Astrocyte (in vitro differentiated cells and primary cell): ENCODE results near the gene BMP7. TPM values are rescaled to one million over a fixed set of nuclear protein-coding genes. Genes with fewer than 3 reads are reported as not detected.
A peak's percentile ranks its signal among the peaks of the same experiment; 100 is the strongest.

Experiments used
- DNase-seq: peaks from one replicate; pipeline ENCODE4 v3.0.0-alpha.2; 2010; ENCODE audit warnings: low read depth
- FAIRE-seq: peaks from 2 replicates; lab custom pipeline; 2011; peaks lifted over from hg19 to GRCh38; lab: Jason Lieb, UNC
- H2AFZ ChIP-seq: 2 replicates; pipeline ENCODE4 v1.6.0; 2012; ENCODE audit warnings: low read depth, low read length, inconsistent platforms
- H3K27ac ChIP-seq: 2 replicates; pipeline ENCODE4 v1.5.1; 2011; ENCODE audit warnings: low read depth, low read length, inconsistent platforms
- H3K27me3 ChIP-seq: 2 replicates; pipeline ENCODE4 v1.6.0; 2011; ENCODE audit warnings: low read length, inconsistent platforms; ENCODE audit not compliant: insufficient read depth
- H3K36me3 ChIP-seq: 2 replicates; pipeline ENCODE4 v1.5.1; 2011; ENCODE audit warnings: low read length, inconsistent platforms; ENCODE audit not compliant: insufficient read depth
- H3K4me1 ChIP-seq: 2 replicates; pipeline ENCODE4 v1.5.1; 2011; ENCODE audit warnings: low read length, inconsistent platforms; ENCODE audit not compliant: insufficient read depth
- H3K4me2 ChIP-seq: 2 replicates; pipeline ENCODE4 v1.6.0; 2012; ENCODE audit warnings: low read length, inconsistent platforms
- H3K4me3 ChIP-seq: 2 replicates; pipeline ENCODE4 v1.5.1; 2011; ENCODE audit warnings: low read depth, mild to moderate bottlenecking, low read length, inconsistent platforms; ENCODE audit not compliant: insufficient read depth
- H3K79me2 ChIP-seq: 2 replicates; pipeline ENCODE4 v1.6.0; 2012; ENCODE audit warnings: mild to moderate bottlenecking, low read length, inconsistent platforms; ENCODE audit not compliant: insufficient read depth
- H3K9ac ChIP-seq: 2 replicates; pipeline ENCODE4 v1.6.0; 2012; ENCODE audit warnings: mild to moderate bottlenecking, low read length, inconsistent platforms
- H3K9me3 ChIP-seq: 2 replicates; pipeline ENCODE4 v1.5.1; 2012; ENCODE audit warnings: low read depth, mild to moderate bottlenecking, low read length, inconsistent platforms; ENCODE audit not compliant: insufficient read depth
- H4K20me1 ChIP-seq: 2 replicates; pipeline ENCODE4 v1.6.0; 2012; ENCODE audit warnings: low read length, inconsistent platforms; ENCODE audit not compliant: insufficient read depth
- H3K27ac Mint-ChIP-seq: one replicate; pipeline ENCODE4 v1.8.0; 2021; ENCODE audit warnings: mild to moderate bottlenecking, mixed read lengths; ENCODE audit not compliant: unreplicated experiment
- H3K27me3 Mint-ChIP-seq: one replicate; pipeline ENCODE4 v1.8.0; 2021; ENCODE audit warnings: low read depth, mixed read lengths; ENCODE audit not compliant: unreplicated experiment
- H3K36me3 Mint-ChIP-seq: one replicate; pipeline ENCODE4 v1.8.0; 2021; ENCODE audit warnings: low read depth, mixed read lengths; ENCODE audit not compliant: unreplicated experiment
- H3K4me1 Mint-ChIP-seq: one replicate; pipeline ENCODE4 v1.8.0; 2021; ENCODE audit warnings: low read depth, mixed read lengths; ENCODE audit not compliant: unreplicated experiment
- H3K4me3 Mint-ChIP-seq: one replicate; pipeline ENCODE4 v1.8.0; 2021; ENCODE audit warnings: mild to moderate bottlenecking, moderate library complexity, mixed read lengths; ENCODE audit not compliant: unreplicated experiment
- H3K9me3 Mint-ChIP-seq: one replicate; pipeline ENCODE4 v1.8.0; 2021; ENCODE audit warnings: mild to moderate bottlenecking, mixed read lengths; ENCODE audit not compliant: unreplicated experiment
- EZH2 ChIP-seq: IDR thresholded peaks from 2 replicates; pipeline ENCODE4 v1.6.1; 2012; ENCODE audit warnings: mild to moderate bottlenecking, low read length, inconsistent platforms; ENCODE audit not compliant: insufficient read depth
- total RNA-seq: library from RNA; stranded (reverse); gene quantifications from 2 replicates; pipeline ENCODE4 v1.2.1, GENCODE V29; 2021
- TF ChIP-seq, protein P1 (sequence below): IDR thresholded peaks from 2 replicates; pipeline ENCODE4 v1.5.1; 2011; ENCODE audit warnings: low read depth, mild to moderate bottlenecking, inconsistent platforms, low read length, moderate library complexity; ENCODE audit not compliant: insufficient read depth

BMP7 gene
- total RNA-seq, 1 donor from 2014 or later, result 15.3 TPM

DNA sequence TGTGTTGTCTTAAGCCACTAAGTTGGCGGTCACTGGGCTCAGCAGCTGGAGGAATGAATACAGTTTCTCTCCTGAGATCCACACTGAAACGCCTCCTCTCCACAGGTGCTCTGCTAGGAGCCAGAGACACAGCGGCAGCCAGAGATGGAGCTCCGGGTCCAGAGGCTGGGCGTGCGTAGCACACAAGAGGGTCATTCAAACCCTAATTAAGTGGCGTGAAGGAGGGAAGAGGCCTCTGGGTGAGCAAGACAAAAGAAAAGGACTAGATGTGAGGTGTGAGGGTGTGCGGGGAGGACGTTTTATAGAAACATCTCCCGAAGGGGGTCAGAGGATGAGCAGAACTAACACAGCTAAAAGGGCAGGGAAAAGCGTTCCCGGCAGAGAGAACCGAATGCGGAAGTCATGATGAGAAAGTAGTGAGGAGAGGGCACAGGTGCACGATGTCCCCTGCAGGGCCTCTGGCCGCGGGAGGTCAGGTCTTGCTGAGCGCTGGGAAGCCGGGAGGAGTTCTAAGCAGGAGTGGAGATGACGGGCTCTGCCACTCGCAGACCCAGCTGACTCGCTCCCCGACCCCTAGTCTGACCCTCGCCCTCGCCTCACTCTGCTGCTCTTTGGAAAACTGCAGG is 54.4 kb downstream of the BMP7 start:
- Histone ChIP-seq H3K27me3 (no peaks in the 10 kb centered on the region), H4K20me1 (no peaks in the 10 kb centered on the region), H2AFZ (peak overlapping the region; percentile 43), H3K36me3 (no peaks in the 10 kb centered on the region), H3K9me3 (peaks cover 2% of the 10 kb centered on the region), H3K27ac (peak overlapping the region; percentile 56), H3K4me2 (peak overlapping the region; percentile 64), H3K9ac (peak overlapping the region; percentile 61), H3K4me3 (peak overlapping the region; percentile 0), H3K4me1 (peaks cover 14% of the 10 kb centered on the region), H3K79me2 (no peaks in the 10 kb centered on the region)
- Mint-ChIP-seq H3K4me1 (peaks cover 24% of the 10 kb centered on the region), H3K27ac (peak overlapping the region; percentile 97), H3K4me3 (peak overlapping the region; percentile 4), H3K27me3 (no peaks in the 10 kb centered on the region), H3K9me3 (peaks cover 4% of the 10 kb centered on the region), H3K36me3 (no peaks in the 10 kb centered on the region)
- DNase-seq, result no peak
- no peak for FAIRE-seq
- TF ChIP-seq, protein P1, sequence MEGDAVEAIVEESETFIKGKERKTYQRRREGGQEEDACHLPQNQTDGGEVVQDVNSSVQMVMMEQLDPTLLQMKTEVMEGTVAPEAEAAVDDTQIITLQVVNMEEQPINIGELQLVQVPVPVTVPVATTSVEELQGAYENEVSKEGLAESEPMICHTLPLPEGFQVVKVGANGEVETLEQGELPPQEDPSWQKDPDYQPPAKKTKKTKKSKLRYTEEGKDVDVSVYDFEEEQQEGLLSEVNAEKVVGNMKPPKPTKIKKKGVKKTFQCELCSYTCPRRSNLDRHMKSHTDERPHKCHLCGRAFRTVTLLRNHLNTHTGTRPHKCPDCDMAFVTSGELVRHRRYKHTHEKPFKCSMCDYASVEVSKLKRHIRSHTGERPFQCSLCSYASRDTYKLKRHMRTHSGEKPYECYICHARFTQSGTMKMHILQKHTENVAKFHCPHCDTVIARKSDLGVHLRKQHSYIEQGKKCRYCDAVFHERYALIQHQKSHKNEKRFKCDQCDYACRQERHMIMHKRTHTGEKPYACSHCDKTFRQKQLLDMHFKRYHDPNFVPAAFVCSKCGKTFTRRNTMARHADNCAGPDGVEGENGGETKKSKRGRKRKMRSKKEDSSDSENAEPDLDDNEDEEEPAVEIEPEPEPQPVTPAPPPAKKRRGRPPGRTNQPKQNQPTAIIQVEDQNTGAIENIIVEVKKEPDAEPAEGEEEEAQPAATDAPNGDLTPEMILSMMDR, result no peak
- TF ChIP-seq EZH2, result no peak

DNA sequence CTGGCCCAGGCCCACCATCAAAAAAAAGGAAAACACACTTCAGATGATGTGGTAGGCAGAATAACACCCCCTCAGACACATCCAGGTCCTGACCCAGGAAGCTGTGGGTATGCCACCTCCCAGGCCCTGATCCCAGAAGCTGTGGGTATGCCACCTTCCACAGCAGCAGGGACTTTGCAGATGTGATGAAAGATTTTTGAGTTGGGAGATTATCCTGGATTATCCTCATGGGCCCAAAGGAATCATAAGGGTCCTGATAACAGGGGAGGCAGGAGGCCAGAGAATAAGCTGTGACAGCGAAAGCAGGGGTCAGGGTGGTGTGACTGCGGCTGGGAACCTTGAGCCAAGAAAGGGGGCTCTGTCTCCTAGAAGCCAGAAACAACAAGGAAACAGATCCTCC is 55.0 kb downstream of the BMP7 start:
- H3K36me3 Mint-ChIP-seq, result no peaks in the 10 kb centered on the region
- peaks cover 7% of the 10 kb centered on the region for H3K9me3 Mint-ChIP-seq
- H3K27ac ChIP-seq, result no peak overlapping the region
- H3K27me3 ChIP-seq, result no peaks in the 10 kb centered on the region
- no peaks in the 10 kb centered on the region for H3K79me2 ChIP-seq
- peak overlapping the region; percentile 97 for H3K27ac Mint-ChIP-seq
- no peak overlapping the region for H3K4me2 ChIP-seq
- peaks cover 24% of the 10 kb centered on the region for H3K4me1 Mint-ChIP-seq
- H3K4me1 ChIP-seq, result peaks cover 14% of the 10 kb centered on the region
- no peak overlapping the region for H2AFZ ChIP-seq
- H3K9ac ChIP-seq, result no peak overlapping the region
- H3K9me3 ChIP-seq, result peaks cover 3% of the 10 kb centered on the region
- no peaks in the 10 kb centered on the region for H3K36me3 ChIP-seq
- TF ChIP-seq EZH2, result no peak
- TF ChIP-seq, protein P1, result no peak
- no peaks in the 10 kb centered on the region for H3K27me3 Mint-ChIP-seq
- DNase-seq (no peak), FAIRE-seq (no peak)
- H3K4me3 ChIP-seq, result no peak overlapping the region
- H4K20me1 ChIP-seq, result no peaks in the 10 kb centered on the region
- H3K4me3 Mint-ChIP-seq, result no peak overlapping the region

DNA sequence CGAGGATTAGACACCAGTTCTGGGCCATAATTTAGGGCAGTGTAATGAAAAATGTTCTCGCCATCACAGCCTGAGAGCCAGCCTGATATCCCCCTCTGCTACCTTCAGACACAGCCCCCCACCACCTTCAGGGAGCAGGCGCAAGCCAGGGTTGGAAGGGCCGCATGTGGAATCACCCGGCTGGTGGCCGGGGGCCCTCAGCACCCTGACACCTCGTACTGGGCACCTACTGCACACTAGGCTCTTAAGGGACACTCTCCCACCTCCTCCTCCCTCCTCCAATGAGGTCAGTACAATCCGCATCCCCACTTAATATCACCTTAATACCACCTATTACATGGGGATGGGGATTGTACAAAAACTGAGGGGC is 55.5 kb downstream of the BMP7 start:
- H3K27ac Mint-ChIP-seq, result peak overlapping the region; percentile 75
- FAIRE-seq, result no peak
- H3K36me3 ChIP-seq, result no peaks in the 10 kb centered on the region

More for the DNA sequence above, 55.5 kb downstream of the BMP7 start:
- DNase-seq, result no peak
- H3K27ac ChIP-seq, result no peak overlapping the region
- no peak overlapping the region for H3K4me2 ChIP-seq
- H3K79me2 ChIP-seq, result no peaks in the 10 kb centered on the region
- Mint-ChIP-seq H3K27me3 (no peaks in the 10 kb centered on the region), H3K4me1 (peaks cover 24% of the 10 kb centered on the region), H3K36me3 (no peaks in the 10 kb centered on the region), H3K9me3 (peaks cover 9% of the 10 kb centered on the region), H3K4me3 (no peak overlapping the region)
- H3K4me3 ChIP-seq, result no peak overlapping the region
- no peaks in the 10 kb centered on the region for H3K27me3 ChIP-seq
- no peak overlapping the region for H2AFZ ChIP-seq
- H4K20me1 ChIP-seq, result no peaks in the 10 kb centered on the region
- peaks cover 3% of the 10 kb centered on the region for H3K9me3 ChIP-seq
- H3K9ac ChIP-seq, result no peak overlapping the region
- TF ChIP-seq, protein P1, result no peak
- TF ChIP-seq EZH2, result no peak
- peaks cover 17% of the 10 kb centered on the region for H3K4me1 ChIP-seq
